ENCODE data around the gene DPP9. TPM values are rescaled to one million over a fixed set of nuclear protein-coding genes. Genes with fewer than 3 reads are reported as not detected.

Gene DPP9
- total RNA-seq, 1 experiment from 2014 or later: 46.4 TPM

DNA sequence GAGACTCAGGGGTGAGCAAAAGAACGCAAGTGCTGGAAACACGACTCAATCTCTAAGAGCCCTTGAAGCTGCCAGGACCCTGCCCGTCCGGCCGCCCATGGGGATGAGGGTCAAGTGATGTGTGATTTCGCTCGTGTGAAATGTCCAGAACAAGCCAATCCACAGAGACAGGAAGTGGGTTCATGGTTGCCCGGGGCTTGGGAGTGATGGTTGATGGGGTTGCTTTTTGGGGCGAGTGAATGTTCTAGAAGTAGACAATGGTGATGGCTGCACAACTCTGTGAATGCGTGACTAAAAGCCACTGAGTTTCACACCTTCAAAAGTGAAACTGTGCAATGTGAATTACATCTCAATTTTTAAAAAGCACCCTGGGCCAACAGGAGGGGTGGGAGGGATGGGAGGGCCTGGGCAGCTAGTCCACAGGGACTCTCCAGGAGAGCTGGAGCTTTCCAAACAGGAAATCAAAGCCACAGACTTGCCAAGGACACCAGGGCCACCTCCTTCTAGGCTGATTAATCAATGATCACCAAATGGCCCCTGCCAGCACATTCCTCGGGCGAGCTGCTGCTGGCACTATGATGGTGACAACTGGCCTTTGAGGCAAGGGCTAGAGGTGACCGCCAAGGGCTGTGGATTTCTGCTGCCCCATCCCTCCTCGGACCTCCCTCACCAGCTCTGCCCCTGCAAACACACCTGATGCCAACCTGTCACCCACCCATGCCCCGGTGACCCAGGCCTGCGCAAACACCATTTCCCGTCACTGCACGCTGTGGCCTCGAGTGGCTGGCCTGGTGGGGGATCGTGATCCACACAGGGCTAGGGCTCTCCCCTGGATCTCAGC, 14.0 kb downstream of the DPP9 start:
- H2AK5ac ChIP-seq (ENCODE audit: insufficient read length, low read length): no peak overlapping the region
- H3T11ph ChIP-seq (ENCODE audit: low read length): no peak overlapping the region
- H4K5ac ChIP-seq (ENCODE audit: insufficient read length, low read depth, low read length): no peak overlapping the region
- H3K79me1 ChIP-seq (ENCODE audit: insufficient read depth, low read depth, low read length, poor library complexity, severe bottlenecking): no peaks in the 10 kb centered on the region
- no peak overlapping the region for H3K14ac ChIP-seq (ENCODE audit: insufficient read depth, low read length)
- H3K18ac ChIP-seq (ENCODE audit: insufficient read length, low read depth, low read length): no peak overlapping the region
- H2BK15ac ChIP-seq (ENCODE audit: low read depth, low read length): no peak overlapping the region
- Mint-ChIP-seq H3K4me3 (no peak overlapping the region), H3K9me3 (no peaks in the 10 kb centered on the region), H3K4me1 (no peaks in the 10 kb centered on the region), H3K27me3 (ENCODE audit: low read depth) (no peaks in the 10 kb centered on the region), H3K27ac (0 out of 7 replicates have a peak overlapping the region, but pooled peaks of 1 of the 3 experiments have one; percentile 36), H3K36me3 (ENCODE audit: insufficient read depth in 1 of 3, low read depth in 3 of 3) (peaks cover 22 to 57% (median 51%) of the 10 kb centered on the region in 3 experiments; a peak in 6 of 7 replicates)
- H3K4me2 ChIP-seq (ENCODE audit: insufficient read depth, insufficient read length, low read length): no peak overlapping the region
- no peak overlapping the region for H3K9ac ChIP-seq (ENCODE audit: extremely low read depth, insufficient read length, low read length)
- H3K4me1 ChIP-seq (ENCODE audit: insufficient read depth, low read length): no peaks in the 10 kb centered on the region
- no peak for TF ChIP-seq CTCF (conservative IDR thresholded peaks at IDR 0.05)
- no peaks in the 10 kb centered on the region for H4K20me1 ChIP-seq (ENCODE audit: control insufficient read depth, insufficient read depth, insufficient read length)
- no peak overlapping the region for H4K91ac ChIP-seq (ENCODE audit: insufficient read length, low read depth, low read length)
- H3K4ac ChIP-seq (ENCODE audit: low read depth, low read length): no peak overlapping the region
- DNase-seq: no peak
- H2BK20ac ChIP-seq (ENCODE audit: low read depth, low read length, poor library complexity, severe bottlenecking): no peak overlapping the region
- no peaks in the 10 kb centered on the region for H3K23me2 ChIP-seq (ENCODE audit: insufficient read length, low read depth, low read length, poor library complexity, severe bottlenecking)
- H3K23ac ChIP-seq (ENCODE audit: insufficient read length, low read depth, low read length): no peak overlapping the region
- no peak overlapping the region for H3K56ac ChIP-seq (ENCODE audit: insufficient read length, low read depth, low read length)
- H2BK120ac ChIP-seq (ENCODE audit: low read depth, low read length, poor library complexity, severe bottlenecking): no peak overlapping the region
- H3K9me3 ChIP-seq (ENCODE audit: control insufficient read depth, low read depth, low read length): no peaks in the 10 kb centered on the region
- H2BK5ac ChIP-seq (ENCODE audit: insufficient read length, low read length): no peak overlapping the region
- H2BK12ac ChIP-seq (ENCODE audit: insufficient read length, low read depth, low read length): no peak overlapping the region
- no peaks in the 10 kb centered on the region for H3K27me3 ChIP-seq (ENCODE audit: insufficient read depth, low read length)
- no peak overlapping the region for H4K8ac ChIP-seq (replicated peaks; ENCODE audit: insufficient read length, low read depth, low read length)
- no CpG with 5 or more reads among the region's 20 CpGs for WGBS (ENCODE audit: extremely low coverage, insufficient read length, low lambda C conversion rate)
- H2AFZ ChIP-seq (ENCODE audit: low read length): no peak overlapping the region
- H3K27ac ChIP-seq (ENCODE audit: insufficient read length, low read depth, low read length): no peak overlapping the region
- no peaks in the 10 kb centered on the region for H3K79me2 ChIP-seq (ENCODE audit: insufficient read depth, low read length)
